ENCODE results near the gene IGSF9B.

The IGSF9B gene

GRCh38 chr11:133911171-133911570 lies 45.6 kb downstream of the IGSF9B start:
- no peak overlapping the region for H3K4me3 ChIP-seq (ENCODE audit: low read length in 2 of 2)
- H3K79me1 ChIP-seq (ENCODE audit: low read depth, low read length) = no peaks in the 10 kb centered on the region
- H2BK12ac ChIP-seq (ENCODE audit: low read length) = no peak overlapping the region
- no CpG with 5 or more reads among the region's 3 CpGs for WGBS, 2 donors (ENCODE audit: extremely low coverage in 2 of 2, insufficient read length in 2 of 2, insufficient replicate concordance in 1 of 2)
- no peaks in the 10 kb centered on the region for H3K27me3 ChIP-seq (ENCODE audit: control insufficient read depth in 3 of 3, insufficient read depth in 3 of 3, low read depth in 1 of 3, low read length in 3 of 3)
- H3K4me2 ChIP-seq (ENCODE audit: insufficient read depth, low read length, poor library complexity, severe bottlenecking) = no peak overlapping the region
- no peak overlapping the region for H3K27ac ChIP-seq (replicated peaks; ENCODE audit: low read length)
- no peak overlapping the region for H3K4ac ChIP-seq (ENCODE audit: low read length)
- H2BK120ac ChIP-seq (ENCODE audit: low read depth, low read length) = no peak overlapping the region
- no peak overlapping the region for H2AK5ac ChIP-seq (ENCODE audit: low read depth, low read length)
- DNase-seq (ENCODE audit: low spot score) = no peak
- H3K9ac ChIP-seq (ENCODE audit: low read depth, low read length, poor library complexity) = no peak overlapping the region
- H3K14ac ChIP-seq (ENCODE audit: low read length) = no peak overlapping the region
- H3K23ac ChIP-seq (ENCODE audit: low read depth, low read length, poor library complexity) = no peak overlapping the region
- H2AFZ ChIP-seq (ENCODE audit: low read length) = no peak overlapping the region
- peaks cover 3 to 32% of the 10 kb centered on the region in 2 donors for H3K36me3 ChIP-seq (replicated peaks in 1 of 2; ENCODE audit: control insufficient read depth in 2 of 2, insufficient read depth in 2 of 2, low read length in 2 of 2)
- H2BK5ac ChIP-seq (ENCODE audit: low read length) = no peak overlapping the region
- H3K18ac ChIP-seq (ENCODE audit: low read length) = no peak overlapping the region
- no peaks in the 10 kb centered on the region for H3K4me1 ChIP-seq (ENCODE audit: control insufficient read depth in 2 of 2, insufficient read depth in 1 of 2, low read depth in 1 of 2, low read length in 2 of 2)
- H4K8ac ChIP-seq (ENCODE audit: low read depth, low read length) = no peak overlapping the region
- H3K9me3 ChIP-seq (replicated peaks in 1 of 2; ENCODE audit: control insufficient read depth in 2 of 2, insufficient read depth in 1 of 2, low read depth in 1 of 2, low read length in 2 of 2) = no peaks in the 10 kb centered on the region
- H2BK15ac ChIP-seq (ENCODE audit: low read length) = no peak overlapping the region
- H4K91ac ChIP-seq (ENCODE audit: low read depth, low read length, poor library complexity) = no peak overlapping the region

DNA sequence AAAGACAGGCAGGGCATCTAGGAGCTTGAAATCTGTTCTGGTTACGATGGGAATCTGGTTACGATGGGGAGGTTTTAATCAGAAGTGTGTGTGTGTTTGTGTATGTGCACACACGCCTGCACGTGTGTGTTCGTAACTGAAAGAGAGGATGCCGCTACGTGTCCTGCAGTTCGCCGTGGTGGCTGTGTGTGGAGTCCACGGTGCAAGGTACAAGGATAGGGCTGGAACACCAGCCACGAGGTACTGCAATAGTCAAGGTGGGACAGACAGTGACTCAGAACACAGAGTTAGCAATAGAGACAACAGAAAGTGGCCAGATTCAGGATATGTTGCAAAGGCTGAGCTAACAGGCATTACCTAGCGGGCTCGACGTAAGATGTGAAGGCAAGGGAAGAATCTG lies 46.7 kb downstream of the IGSF9B start:
- Histone ChIP-seq H3K36me3 (replicated peaks in 1 of 2; ENCODE audit: control insufficient read depth in 2 of 2, insufficient read depth in 2 of 2, low read length in 2 of 2) (peaks cover 3 to 32% of the 10 kb centered on the region in 2 donors), H3K27ac (replicated peaks; ENCODE audit: low read length) (no peak overlapping the region), H3K4me3 (ENCODE audit: low read length in 2 of 2) (no peak overlapping the region), H2BK120ac (ENCODE audit: low read depth, low read length) (no peak overlapping the region), H4K8ac (ENCODE audit: low read depth, low read length) (no peak overlapping the region), H2BK5ac (ENCODE audit: low read length) (no peak overlapping the region), H3K14ac (ENCODE audit: low read length) (no peak overlapping the region), H3K79me1 (ENCODE audit: low read depth, low read length) (no peaks in the 10 kb centered on the region), H2BK15ac (ENCODE audit: low read length) (no peak overlapping the region), H3K4ac (ENCODE audit: low read length) (no peak overlapping the region), H3K9me3 (replicated peaks in 1 of 2; ENCODE audit: control insufficient read depth in 2 of 2, insufficient read depth in 1 of 2, low read depth in 1 of 2, low read length in 2 of 2) (no peaks in the 10 kb centered on the region), H2BK12ac (ENCODE audit: low read length) (no peak overlapping the region), H2AK5ac (ENCODE audit: low read depth, low read length) (no peak overlapping the region), H3K4me1 (ENCODE audit: control insufficient read depth in 2 of 2, insufficient read depth in 1 of 2, low read depth in 1 of 2, low read length in 2 of 2) (no peaks in the 10 kb centered on the region), H3K23ac (ENCODE audit: low read depth, low read length, poor library complexity) (no peak overlapping the region), H3K4me2 (ENCODE audit: insufficient read depth, low read length, poor library complexity, severe bottlenecking) (no peak overlapping the region), H3K27me3 (ENCODE audit: control insufficient read depth in 3 of 3, insufficient read depth in 3 of 3, low read depth in 1 of 3, low read length in 3 of 3) (no peaks in the 10 kb centered on the region), H3K18ac (ENCODE audit: low read length) (no peak overlapping the region), H2AFZ (ENCODE audit: low read length) (no peak overlapping the region), H4K91ac (ENCODE audit: low read depth, low read length, poor library complexity) (no peak overlapping the region), H3K9ac (ENCODE audit: low read depth, low read length, poor library complexity) (no peak overlapping the region)
- no peak for DNase-seq (ENCODE audit: low spot score)
- WGBS, 2 donors (ENCODE audit: extremely low coverage in 2 of 2, insufficient read length in 2 of 2, insufficient replicate concordance in 1 of 2) = no CpG with 5 or more reads among the region's 14 CpGs

DNA sequence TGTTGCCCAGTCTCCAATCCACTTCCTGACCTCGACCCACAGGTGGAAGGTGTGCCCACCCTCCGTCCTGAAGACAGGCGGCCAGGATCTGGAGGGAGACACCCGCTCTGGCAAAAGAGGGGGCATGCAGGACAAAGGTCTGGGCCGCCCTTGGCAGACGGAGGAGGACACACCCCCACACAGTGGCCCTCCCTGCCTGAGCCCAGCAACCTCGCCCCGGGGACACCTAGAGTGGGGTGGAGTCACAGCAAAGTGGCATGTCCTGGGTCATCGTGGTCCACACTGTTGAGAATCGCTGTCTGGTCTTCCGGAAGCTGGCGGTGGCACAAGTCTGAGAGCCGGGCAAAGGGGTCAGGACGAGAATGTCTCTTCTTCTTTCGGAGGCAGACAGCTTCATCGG lies 47.9 kb downstream of the IGSF9B start:
- Histone ChIP-seq H3K36me3 (replicated peaks in 1 of 2; ENCODE audit: control insufficient read depth in 2 of 2, insufficient read depth in 2 of 2, low read length in 2 of 2) (peaks cover 3 to 29% of the 10 kb centered on the region in 2 donors), H2AK5ac (ENCODE audit: low read depth, low read length) (no peak overlapping the region), H3K23ac (ENCODE audit: low read depth, low read length, poor library complexity) (no peak overlapping the region), H3K14ac (ENCODE audit: low read length) (peak overlapping the region; percentile 14), H2BK120ac (ENCODE audit: low read depth, low read length) (no peak overlapping the region), H2AFZ (ENCODE audit: low read length) (no peak overlapping the region), H2BK15ac (ENCODE audit: low read length) (no peak overlapping the region), H3K79me1 (ENCODE audit: low read depth, low read length) (no peaks in the 10 kb centered on the region), H3K4me1 (ENCODE audit: control insufficient read depth in 2 of 2, insufficient read depth in 1 of 2, low read depth in 1 of 2, low read length in 2 of 2) (no peaks in the 10 kb centered on the region), H2BK12ac (ENCODE audit: low read length) (no peak overlapping the region), H3K4me2 (ENCODE audit: insufficient read depth, low read length, poor library complexity, severe bottlenecking) (no peak overlapping the region), H2BK5ac (ENCODE audit: low read length) (no peak overlapping the region), H3K4me3 (ENCODE audit: low read length in 2 of 2) (peak overlapping the region in 1 of 2 donors; percentile 3), H4K91ac (ENCODE audit: low read depth, low read length, poor library complexity) (no peak overlapping the region), H3K9ac (ENCODE audit: low read depth, low read length, poor library complexity) (no peak overlapping the region), H3K27me3 (ENCODE audit: control insufficient read depth in 3 of 3, insufficient read depth in 3 of 3, low read depth in 1 of 3, low read length in 3 of 3) (no peaks in the 10 kb centered on the region), H3K9me3 (replicated peaks in 1 of 2; ENCODE audit: control insufficient read depth in 2 of 2, insufficient read depth in 1 of 2, low read depth in 1 of 2, low read length in 2 of 2) (no peaks in the 10 kb centered on the region), H3K4ac (ENCODE audit: low read length) (no peak overlapping the region), H3K18ac (ENCODE audit: low read length) (no peak overlapping the region), H4K8ac (ENCODE audit: low read depth, low read length) (no peak overlapping the region), H3K27ac (replicated peaks; ENCODE audit: low read length) (no peak overlapping the region)
- DNase-seq (ENCODE audit: low spot score) = no peak
- WGBS, 2 donors (ENCODE audit: extremely low coverage in 2 of 2, insufficient read length in 2 of 2, insufficient replicate concordance in 1 of 2) = no CpG with 5 or more reads among the region's 16 CpGs

GRCh38 chr11:133907841-133908241 lies 48.9 kb downstream of the IGSF9B start:
- DNase-seq (ENCODE audit: low spot score) = no peak
- Histone ChIP-seq H4K8ac (ENCODE audit: low read depth, low read length) (no peak overlapping the region), H2BK15ac (ENCODE audit: low read length) (no peak overlapping the region), H3K27me3 (ENCODE audit: control insufficient read depth in 3 of 3, insufficient read depth in 3 of 3, low read depth in 1 of 3, low read length in 3 of 3) (no peaks in the 10 kb centered on the region), H3K4me1 (ENCODE audit: control insufficient read depth in 2 of 2, insufficient read depth in 1 of 2, low read depth in 1 of 2, low read length in 2 of 2) (no peaks in the 10 kb centered on the region), H2BK5ac (ENCODE audit: low read length) (no peak overlapping the region), H3K27ac (replicated peaks; ENCODE audit: low read length) (no peak overlapping the region), H3K4me3 (ENCODE audit: low read length in 2 of 2) (no peak overlapping the region), H2BK120ac (ENCODE audit: low read depth, low read length) (no peak overlapping the region), H3K9ac (ENCODE audit: low read depth, low read length, poor library complexity) (no peak overlapping the region), H2AK5ac (ENCODE audit: low read depth, low read length) (no peak overlapping the region), H2AFZ (ENCODE audit: low read length) (no peak overlapping the region), H2BK12ac (ENCODE audit: low read length) (peak overlapping the region; percentile 30), H3K9me3 (replicated peaks in 1 of 2; ENCODE audit: control insufficient read depth in 2 of 2, insufficient read depth in 1 of 2, low read depth in 1 of 2, low read length in 2 of 2) (no peaks in the 10 kb centered on the region), H3K23ac (ENCODE audit: low read depth, low read length, poor library complexity) (no peak overlapping the region), H4K91ac (ENCODE audit: low read depth, low read length, poor library complexity) (no peak overlapping the region), H3K36me3 (replicated peaks in 1 of 2; ENCODE audit: control insufficient read depth in 2 of 2, insufficient read depth in 2 of 2, low read length in 2 of 2) (peaks cover 0 to 23% of the 10 kb centered on the region in 2 donors), H3K4me2 (ENCODE audit: insufficient read depth, low read length, poor library complexity, severe bottlenecking) (no peak overlapping the region), H3K14ac (ENCODE audit: low read length) (no peak overlapping the region), H3K79me1 (ENCODE audit: low read depth, low read length) (no peaks in the 10 kb centered on the region), H3K4ac (ENCODE audit: low read length) (no peak overlapping the region), H3K18ac (ENCODE audit: low read length) (peak overlapping the region; percentile 7)
- WGBS, 2 donors (ENCODE audit: extremely low coverage in 2 of 2, insufficient read length in 2 of 2, insufficient replicate concordance in 1 of 2) = no CpG with 5 or more reads among the region's 24 CpGs
